WTC11 (cell line): ENCODE data around the gene ABHD12B. TPM values are rescaled to one million over a fixed set of nuclear protein-coding genes. Genes with fewer than 3 reads are reported as not detected.

ENCODE experiments used
- ATAC-seq: fragments of 200-7000 bp; cut with Tn5 transposase; 2 replicates; pipeline ENCODE4 v1.10.0; 2021; ENCODE audit warnings: mild to moderate bottlenecking, moderate library complexity
- CTCF ChIA-PET: fragments of 300-600 bp; sonication (Branson Sonifier 250); formaldehyde crosslinking; loops from one replicate; lab custom pipeline; 2021; ENCODE audit warnings: antibody characterized with exemption; lab: Charles Lee
- POLR2A ChIA-PET: fragments of 350-600 bp; sonication (Branson Sonifier 250); formaldehyde crosslinking; loops from one replicate; lab custom pipeline; 2021; ENCODE audit warnings: antibody characterized with exemption; lab: Charles Lee
- DNase-seq: peaks from one replicate; pipeline ENCODE4 v3.0.0; 2021; ENCODE audit warnings: low spot score
- H3K27ac Mint-ChIP-seq: 2 replicates; pipeline ENCODE4 v1.8.0; 2021; ENCODE audit warnings: mixed read lengths
- H3K27me3 Mint-ChIP-seq: 2 replicates; pipeline ENCODE4 v1.8.0; 2021; ENCODE audit warnings: low read depth, mild to moderate bottlenecking, moderate library complexity, mixed read lengths
- H3K36me3 Mint-ChIP-seq: 2 replicates; pipeline ENCODE4 v1.8.0; 2021; ENCODE audit warnings: mixed read lengths
- H3K4me1 Mint-ChIP-seq: 2 replicates; pipeline ENCODE4 v1.8.0; 2022; ENCODE audit warnings: mixed read lengths
- H3K4me3 Mint-ChIP-seq: 2 replicates; pipeline ENCODE4 v1.8.0; 2021; ENCODE audit warnings: mild to moderate bottlenecking, moderate library complexity, mixed read lengths
- H3K9me3 Mint-ChIP-seq: 2 replicates; pipeline ENCODE4 v1.8.0; 2021; ENCODE audit warnings: mixed read lengths
- EMX1 ChIP-seq: fragments of 250-450 bp; sonication (Bioruptor Pico); IDR thresholded peaks from 2 replicates; pipeline ENCODE4 v1.8.0; 2021; ENCODE audit warnings: mild to moderate bottlenecking
- GTF2I ChIP-seq: fragments of 250-450 bp; sonication (Bioruptor Pico); conservative IDR thresholded peaks from 2 replicates; pipeline ENCODE4 v1.4.0; 2021; ENCODE audit warnings: mild to moderate bottlenecking
- JUN ChIP-seq: sonication (generic); formaldehyde crosslinking; IDR thresholded peaks from 2 replicates; pipeline ENCODE4 v1.8.0; 2023; ENCODE audit warnings: mild to moderate bottlenecking, missing genetic modification reagents
- MXD4 ChIP-seq: fragments of 250-450 bp; sonication (Bioruptor Pico); IDR thresholded peaks from 2 replicates; pipeline ENCODE4 v1.8.0; 2021; ENCODE audit warnings: mild to moderate bottlenecking, moderate library complexity, borderline replicate concordance
- NR3C1 ChIP-seq: sonication (generic); formaldehyde crosslinking; conservative IDR thresholded peaks from 2 replicates; pipeline ENCODE4 v1.8.1; 2023; ENCODE audit warnings: low read depth, mild to moderate bottlenecking, missing genetic modification reagents
- RELA ChIP-seq: sonication (generic); formaldehyde crosslinking; IDR thresholded peaks from 2 replicates; pipeline ENCODE4 v1.8.1; 2022; ENCODE audit warnings: missing genetic modification reagents, mild to moderate bottlenecking, borderline replicate concordance
- TEAD1 ChIP-seq: sonication (generic); formaldehyde crosslinking; IDR thresholded peaks from 2 replicates; pipeline ENCODE4 v1.8.0; 2022; ENCODE audit warnings: mild to moderate bottlenecking, missing genetic modification reagents
- ZBTB21 ChIP-seq: sonication (generic); formaldehyde crosslinking; IDR thresholded peaks from 2 replicates; pipeline ENCODE4 v1.8.1; 2023; ENCODE audit warnings: mild to moderate bottlenecking, missing genetic modification reagents, borderline replicate concordance
- ZNF219 ChIP-seq: sonication (generic); formaldehyde crosslinking; IDR thresholded peaks from 2 replicates; pipeline ENCODE4 v1.8.0; 2023; ENCODE audit warnings: missing genetic modification reagents, mild to moderate bottlenecking, borderline replicate concordance
- ZNF232 ChIP-seq: sonication (generic); formaldehyde crosslinking; IDR thresholded peaks from 2 replicates; pipeline ENCODE4 v1.8.0; 2022; ENCODE audit warnings: mild to moderate bottlenecking, missing genetic modification reagents
- ZNF263 ChIP-seq: sonication (generic); formaldehyde crosslinking; IDR thresholded peaks from 2 replicates; pipeline ENCODE4 v1.8.1; 2022; ENCODE audit warnings: low read depth, mild to moderate bottlenecking, moderate library complexity, missing genetic modification reagents
- total RNA-seq: library from RNA; stranded (reverse); gene quantifications from 3 replicates; pipeline ENCODE4 v1.2.3, GENCODE V29; 2021
- TF ChIP-seq, protein P1 (sequence below): sonication (generic); formaldehyde crosslinking; IDR thresholded peaks from 2 replicates; pipeline ENCODE4 v1.8.1; 2022; ENCODE audit warnings: mild to moderate bottlenecking, missing genetic modification reagents, moderate library complexity, borderline replicate concordance
- TF ChIP-seq, protein P2 (sequence below): sonication (generic); formaldehyde crosslinking; IDR thresholded peaks from 2 replicates; pipeline ENCODE4 v1.8.1; 2023; ENCODE audit warnings: mild to moderate bottlenecking, moderate library complexity, missing genetic modification reagents
- TF ChIP-seq, protein P3 (sequence below): fragments of 250-450 bp; sonication (Bioruptor Pico); IDR thresholded peaks from 2 replicates; pipeline ENCODE4 v1.8.0; 2021; ENCODE audit warnings: mild to moderate bottlenecking
- TF ChIP-seq, protein P4 (sequence below): sonication (generic); formaldehyde crosslinking; conservative IDR thresholded peaks from 2 replicates; pipeline ENCODE4 v1.8.1; 2023; ENCODE audit warnings: mild to moderate bottlenecking, low read depth, missing genetic modification reagents, moderate library complexity
- TF ChIP-seq, protein P5 (sequence below): sonication (generic); formaldehyde crosslinking; IDR thresholded peaks from 2 replicates; pipeline ENCODE4 v1.8.1; 2022; ENCODE audit warnings: low read depth, mild to moderate bottlenecking, moderate library complexity, missing genetic modification reagents, borderline replicate concordance
- TF ChIP-seq, protein P6 (sequence below): sonication (generic); formaldehyde crosslinking; IDR thresholded peaks from 2 replicates; pipeline ENCODE4 v1.8.0; 2022; ENCODE audit warnings: mild to moderate bottlenecking, missing genetic modification reagents
- TF ChIP-seq, protein P7 (sequence below): sonication (generic); formaldehyde crosslinking; IDR thresholded peaks from 2 replicates; pipeline ENCODE4 v1.8.1; 2022; ENCODE audit warnings: low read depth, missing genetic modification reagents, borderline replicate concordance
- TF ChIP-seq, protein P8 (sequence below): sonication (generic); formaldehyde crosslinking; IDR thresholded peaks from 2 replicates; pipeline ENCODE4 v1.8.1; 2022; ENCODE audit warnings: mild to moderate bottlenecking, moderate library complexity, missing genetic modification reagents

The ABHD12B gene
- total RNA-seq, 1 experiment from 2014 or later = 156 TPM

DNA sequence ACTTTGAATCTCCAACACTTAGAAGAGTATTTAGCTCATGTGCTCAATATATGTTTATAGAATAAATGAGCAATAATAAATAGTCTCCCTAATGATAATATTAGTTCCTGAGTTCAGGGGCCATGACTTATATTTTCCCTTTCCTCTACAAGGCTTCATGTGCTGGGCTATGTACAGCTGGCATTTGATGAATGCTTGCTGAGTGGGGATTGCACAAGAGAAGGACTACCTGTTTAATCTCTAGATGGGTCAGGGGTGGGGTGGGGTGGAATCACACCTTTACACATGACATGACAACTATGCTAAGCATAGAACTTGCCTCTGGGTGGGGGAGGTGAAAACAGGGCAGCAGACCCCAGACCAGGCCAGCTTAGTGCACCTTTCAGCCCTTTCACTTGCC lies 7.6 kb upstream of the ABHD12B start:
- peaks cover 4% of the 10 kb centered on the region; the same call in 1 of the 2 replicates for H3K27me3 Mint-ChIP-seq
- H3K36me3 Mint-ChIP-seq = no peaks in the 10 kb centered on the region
- H3K4me1 Mint-ChIP-seq = peaks cover 53% of the 10 kb centered on the region
- H3K9me3 Mint-ChIP-seq = no peaks in the 10 kb centered on the region
- CTCF ChIA-PET = no interaction called here
- POLR2A ChIA-PET = no interaction called here
- H3K4me3 Mint-ChIP-seq = no peak overlapping the region
- DNase-seq (no peak), ATAC-seq (no peak)
- H3K27ac Mint-ChIP-seq = no peak overlapping the region
- TF ChIP-seq ZNF263 (CRISPR knock-in tag) = no peak
- TF ChIP-seq EMX1 (CRISPR knock-in tag) = no peak
- TF ChIP-seq, protein P1, sequence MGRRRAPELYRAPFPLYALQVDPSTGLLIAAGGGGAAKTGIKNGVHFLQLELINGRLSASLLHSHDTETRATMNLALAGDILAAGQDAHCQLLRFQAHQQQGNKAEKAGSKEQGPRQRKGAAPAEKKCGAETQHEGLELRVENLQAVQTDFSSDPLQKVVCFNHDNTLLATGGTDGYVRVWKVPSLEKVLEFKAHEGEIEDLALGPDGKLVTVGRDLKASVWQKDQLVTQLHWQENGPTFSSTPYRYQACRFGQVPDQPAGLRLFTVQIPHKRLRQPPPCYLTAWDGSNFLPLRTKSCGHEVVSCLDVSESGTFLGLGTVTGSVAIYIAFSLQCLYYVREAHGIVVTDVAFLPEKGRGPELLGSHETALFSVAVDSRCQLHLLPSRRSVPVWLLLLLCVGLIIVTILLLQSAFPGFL (CRISPR knock-in tag) = no peak
- TF ChIP-seq, protein P2, sequence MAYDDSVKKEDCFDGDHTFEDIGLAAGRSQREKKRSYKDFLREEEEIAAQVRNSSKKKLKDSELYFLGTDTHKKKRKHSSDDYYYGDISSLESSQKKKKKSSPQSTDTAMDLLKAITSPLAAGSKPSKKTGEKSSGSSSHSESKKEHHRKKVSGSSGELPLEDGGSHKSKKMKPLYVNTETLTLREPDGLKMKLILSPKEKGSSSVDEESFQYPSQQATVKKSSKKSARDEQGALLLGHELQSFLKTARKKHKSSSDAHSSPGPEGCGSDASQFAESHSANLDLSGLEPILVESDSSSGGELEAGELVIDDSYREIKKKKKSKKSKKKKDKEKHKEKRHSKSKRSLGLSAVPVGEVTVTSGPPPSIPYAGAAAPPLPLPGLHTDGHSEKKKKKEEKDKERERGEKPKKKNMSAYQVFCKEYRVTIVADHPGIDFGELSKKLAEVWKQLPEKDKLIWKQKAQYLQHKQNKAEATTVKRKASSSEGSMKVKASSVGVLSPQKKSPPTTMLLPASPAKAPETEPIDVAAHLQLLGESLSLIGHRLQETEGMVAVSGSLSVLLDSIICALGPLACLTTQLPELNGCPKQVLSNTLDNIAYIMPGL = no peak
- no peak for TF ChIP-seq RELA (CRISPR knock-in tag)
- no peak for TF ChIP-seq TEAD1
- no peak for TF ChIP-seq NR3C1 (CRISPR knock-in tag)
- TF ChIP-seq ZNF232 (CRISPR knock-in tag) = no peak
- TF ChIP-seq, protein P3, sequence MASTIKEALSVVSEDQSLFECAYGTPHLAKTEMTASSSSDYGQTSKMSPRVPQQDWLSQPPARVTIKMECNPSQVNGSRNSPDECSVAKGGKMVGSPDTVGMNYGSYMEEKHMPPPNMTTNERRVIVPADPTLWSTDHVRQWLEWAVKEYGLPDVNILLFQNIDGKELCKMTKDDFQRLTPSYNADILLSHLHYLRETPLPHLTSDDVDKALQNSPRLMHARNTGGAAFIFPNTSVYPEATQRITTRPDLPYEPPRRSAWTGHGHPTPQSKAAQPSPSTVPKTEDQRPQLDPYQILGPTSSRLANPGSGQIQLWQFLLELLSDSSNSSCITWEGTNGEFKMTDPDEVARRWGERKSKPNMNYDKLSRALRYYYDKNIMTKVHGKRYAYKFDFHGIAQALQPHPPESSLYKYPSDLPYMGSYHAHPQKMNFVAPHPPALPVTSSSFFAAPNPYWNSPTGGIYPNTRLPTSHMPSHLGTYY (CRISPR knock-in tag) = no peak
- TF ChIP-seq ZNF219 (CRISPR knock-in tag) = no peak
- no peak for TF ChIP-seq GTF2I
- TF ChIP-seq, protein P4, sequence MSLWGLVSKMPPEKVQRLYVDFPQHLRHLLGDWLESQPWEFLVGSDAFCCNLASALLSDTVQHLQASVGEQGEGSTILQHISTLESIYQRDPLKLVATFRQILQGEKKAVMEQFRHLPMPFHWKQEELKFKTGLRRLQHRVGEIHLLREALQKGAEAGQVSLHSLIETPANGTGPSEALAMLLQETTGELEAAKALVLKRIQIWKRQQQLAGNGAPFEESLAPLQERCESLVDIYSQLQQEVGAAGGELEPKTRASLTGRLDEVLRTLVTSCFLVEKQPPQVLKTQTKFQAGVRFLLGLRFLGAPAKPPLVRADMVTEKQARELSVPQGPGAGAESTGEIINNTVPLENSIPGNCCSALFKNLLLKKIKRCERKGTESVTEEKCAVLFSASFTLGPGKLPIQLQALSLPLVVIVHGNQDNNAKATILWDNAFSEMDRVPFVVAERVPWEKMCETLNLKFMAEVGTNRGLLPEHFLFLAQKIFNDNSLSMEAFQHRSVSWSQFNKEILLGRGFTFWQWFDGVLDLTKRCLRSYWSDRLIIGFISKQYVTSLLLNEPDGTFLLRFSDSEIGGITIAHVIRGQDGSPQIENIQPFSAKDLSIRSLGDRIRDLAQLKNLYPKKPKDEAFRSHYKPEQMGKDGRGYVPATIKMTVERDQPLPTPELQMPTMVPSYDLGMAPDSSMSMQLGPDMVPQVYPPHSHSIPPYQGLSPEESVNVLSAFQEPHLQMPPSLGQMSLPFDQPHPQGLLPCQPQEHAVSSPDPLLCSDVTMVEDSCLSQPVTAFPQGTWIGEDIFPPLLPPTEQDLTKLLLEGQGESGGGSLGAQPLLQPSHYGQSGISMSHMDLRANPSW (CRISPR knock-in tag) = no peak
- TF ChIP-seq, protein P5, sequence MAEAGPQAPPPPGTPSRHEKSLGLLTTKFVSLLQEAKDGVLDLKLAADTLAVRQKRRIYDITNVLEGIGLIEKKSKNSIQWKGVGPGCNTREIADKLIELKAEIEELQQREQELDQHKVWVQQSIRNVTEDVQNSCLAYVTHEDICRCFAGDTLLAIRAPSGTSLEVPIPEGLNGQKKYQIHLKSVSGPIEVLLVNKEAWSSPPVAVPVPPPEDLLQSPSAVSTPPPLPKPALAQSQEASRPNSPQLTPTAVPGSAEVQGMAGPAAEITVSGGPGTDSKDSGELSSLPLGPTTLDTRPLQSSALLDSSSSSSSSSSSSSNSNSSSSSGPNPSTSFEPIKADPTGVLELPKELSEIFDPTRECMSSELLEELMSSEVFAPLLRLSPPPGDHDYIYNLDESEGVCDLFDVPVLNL (CRISPR knock-in tag) = no peak
- TF ChIP-seq, all 79 proteins: peak for 0

DNA sequence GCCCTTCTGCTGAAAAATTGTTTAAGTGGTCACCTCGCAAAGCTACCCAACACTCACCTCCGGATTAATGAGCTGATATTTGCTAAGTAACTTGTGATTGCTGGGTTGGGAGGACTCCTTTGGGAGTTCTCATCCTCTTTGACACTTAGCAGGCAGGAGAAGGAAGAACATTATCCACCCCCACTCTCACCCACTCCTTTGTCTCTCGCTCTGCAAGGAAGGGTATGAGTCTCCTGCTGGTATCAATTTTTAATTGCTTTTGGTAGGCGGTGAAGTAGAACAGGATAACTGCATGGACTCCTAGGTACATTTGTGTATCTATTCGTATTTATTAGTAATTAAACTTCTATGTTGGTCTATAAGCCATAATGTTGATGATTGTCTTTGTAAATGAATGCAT lies 6.9 kb upstream of the ABHD12B start:
- H3K27me3 Mint-ChIP-seq = peaks cover 7% of the 10 kb centered on the region; the same call in 1 of the 2 replicates
- TF ChIP-seq, protein P6, sequence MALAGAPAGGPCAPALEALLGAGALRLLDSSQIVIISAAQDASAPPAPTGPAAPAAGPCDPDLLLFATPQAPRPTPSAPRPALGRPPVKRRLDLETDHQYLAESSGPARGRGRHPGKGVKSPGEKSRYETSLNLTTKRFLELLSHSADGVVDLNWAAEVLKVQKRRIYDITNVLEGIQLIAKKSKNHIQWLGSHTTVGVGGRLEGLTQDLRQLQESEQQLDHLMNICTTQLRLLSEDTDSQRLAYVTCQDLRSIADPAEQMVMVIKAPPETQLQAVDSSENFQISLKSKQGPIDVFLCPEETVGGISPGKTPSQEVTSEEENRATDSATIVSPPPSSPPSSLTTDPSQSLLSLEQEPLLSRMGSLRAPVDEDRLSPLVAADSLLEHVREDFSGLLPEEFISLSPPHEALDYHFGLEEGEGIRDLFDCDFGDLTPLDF (CRISPR knock-in tag) = no peak
- TF ChIP-seq ZBTB21 (no peak), MXD4 (CRISPR knock-in tag) (no peak), JUN (CRISPR knock-in tag) (no peak)
- TF ChIP-seq, protein P2 = no peak
- TF ChIP-seq, protein P7, sequence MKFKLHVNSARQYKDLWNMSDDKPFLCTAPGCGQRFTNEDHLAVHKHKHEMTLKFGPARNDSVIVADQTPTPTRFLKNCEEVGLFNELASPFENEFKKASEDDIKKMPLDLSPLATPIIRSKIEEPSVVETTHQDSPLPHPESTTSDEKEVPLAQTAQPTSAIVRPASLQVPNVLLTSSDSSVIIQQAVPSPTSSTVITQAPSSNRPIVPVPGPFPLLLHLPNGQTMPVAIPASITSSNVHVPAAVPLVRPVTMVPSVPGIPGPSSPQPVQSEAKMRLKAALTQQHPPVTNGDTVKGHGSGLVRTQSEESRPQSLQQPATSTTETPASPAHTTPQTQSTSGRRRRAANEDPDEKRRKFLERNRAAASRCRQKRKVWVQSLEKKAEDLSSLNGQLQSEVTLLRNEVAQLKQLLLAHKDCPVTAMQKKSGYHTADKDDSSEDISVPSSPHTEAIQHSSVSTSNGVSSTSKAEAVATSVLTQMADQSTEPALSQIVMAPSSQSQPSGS (CRISPR knock-in tag) = no peak
- TF ChIP-seq, protein P8, sequence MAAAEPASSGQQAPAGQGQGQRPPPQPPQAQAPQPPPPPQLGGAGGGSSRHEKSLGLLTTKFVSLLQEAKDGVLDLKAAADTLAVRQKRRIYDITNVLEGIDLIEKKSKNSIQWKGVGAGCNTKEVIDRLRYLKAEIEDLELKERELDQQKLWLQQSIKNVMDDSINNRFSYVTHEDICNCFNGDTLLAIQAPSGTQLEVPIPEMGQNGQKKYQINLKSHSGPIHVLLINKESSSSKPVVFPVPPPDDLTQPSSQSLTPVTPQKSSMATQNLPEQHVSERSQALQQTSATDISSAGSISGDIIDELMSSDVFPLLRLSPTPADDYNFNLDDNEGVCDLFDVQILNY (CRISPR knock-in tag) = no peak

More for the DNA sequence above, 6.9 kb upstream of the ABHD12B start:
- H3K4me3 Mint-ChIP-seq = no peak overlapping the region
- ATAC-seq = no peak
- ChIA-PET POLR2A (no interaction called here), CTCF (no interaction called here)
- H3K4me1 Mint-ChIP-seq = peaks cover 47% of the 10 kb centered on the region
- no peaks in the 10 kb centered on the region for H3K36me3 Mint-ChIP-seq
- no peaks in the 10 kb centered on the region for H3K9me3 Mint-ChIP-seq
- no peak overlapping the region for H3K27ac Mint-ChIP-seq
- no peak for DNase-seq
